Lower lobe of right lung (tissue), 2 donors: ENCODE results near the gene APPBP2. TPM values are rescaled to one million over a fixed set of nuclear protein-coding genes. Genes with fewer than 3 reads are reported as not detected.

Source experiments
- ATAC-seq, 2 donors: fragments of 200-7000 bp; cut with Tn5 transposase; one replicate each; pipeline ENCODE4 v1.9.1; 2020 to 2022; ENCODE audit warnings: mild to moderate bottlenecking in 2 of 2, moderate library complexity in 2 of 2
- DNase-seq: peaks from one replicate; pipeline ENCODE4 v3.0.0-alpha.2; 2020
- H3K27ac ChIP-seq: fragments of 200-600 bp; one replicate; pipeline ENCODE4 v1.8.0; 2022
- H3K27me3 ChIP-seq: fragments of 200-600 bp; one replicate; pipeline ENCODE4 v1.8.0; 2022; ENCODE audit warnings: low read depth
- H3K36me3 ChIP-seq: fragments of 200-600 bp; one replicate; pipeline ENCODE4 v1.8.0; 2022; ENCODE audit warnings: mild to moderate bottlenecking
- H3K4me1 ChIP-seq: fragments of 200-600 bp; one replicate; pipeline ENCODE4 v1.8.0; 2022
- H3K4me3 ChIP-seq: fragments of 200-600 bp; one replicate; pipeline ENCODE4 v1.8.0; 2022; ENCODE audit warnings: mild to moderate bottlenecking
- H3K9me3 ChIP-seq: fragments of 200-600 bp; one replicate; pipeline ENCODE4 v1.8.0; 2022
- CTCF ChIP-seq: fragments of 200-600 bp; IDR thresholded peaks from one replicate; pipeline ENCODE4 v1.8.0; 2022; ENCODE audit warnings: antibody characterized with exemption, mild to moderate bottlenecking
- intact Hi-C: fragments of 100-400 bp; cut with DNase I; formaldehyde crosslinking; loops from one replicate; pipeline ENCODE4 v1.11.0; 2022
- total RNA-seq: library from RNA; stranded (reverse); fragmentation: NEBNext Ultra II Directional; extraction: Animal tissue kit (Norgen Biotek cat#: 25700); gene quantifications from one replicate; pipeline ENCODE4 v1.2.1, GENCODE V29; 2021
- donor health status: DM: no; HTN: yes; CAD: no; lungs with severe emphysema.

Gene APPBP2
- total RNA-seq, 1 donor from 2014 or later = 49.4 TPM

GRCh38 chr17:60415146-60415545 is 110.9 kb downstream of the APPBP2 start:
- no peaks in the 10 kb centered on the region for H3K36me3 ChIP-seq
- no peaks in the 10 kb centered on the region for H3K9me3 ChIP-seq
- no peak for DNase-seq
- H3K4me3 ChIP-seq = no peak overlapping the region
- no peak overlapping the region for H3K27ac ChIP-seq
- TF ChIP-seq CTCF = no peak
- no peaks in the 10 kb centered on the region for H3K4me1 ChIP-seq
- H3K27me3 ChIP-seq = no peaks in the 10 kb centered on the region
- no peak for ATAC-seq
- intact Hi-C loops = no loop called here

GRCh38 chr17:60412701-60413100 is 113.3 kb downstream of the APPBP2 start:
- no peak for TF ChIP-seq CTCF
- H3K4me1 ChIP-seq = no peaks in the 10 kb centered on the region
- intact Hi-C loops = no loop called here
- no peak overlapping the region for H3K4me3 ChIP-seq
- no peaks in the 10 kb centered on the region for H3K27me3 ChIP-seq
- no peaks in the 10 kb centered on the region for H3K36me3 ChIP-seq
- ATAC-seq (no peak), DNase-seq (no peak)
- H3K9me3 ChIP-seq = no peaks in the 10 kb centered on the region
- H3K27ac ChIP-seq = no peak overlapping the region

- no peak for DNase-seq
- no peak overlapping the region for H3K4me3 ChIP-seq
- no peak for ATAC-seq
- no peaks in the 10 kb centered on the region for H3K4me1 ChIP-seq
- TF ChIP-seq CTCF = no peak
- H3K27ac ChIP-seq = no peak overlapping the region
- H3K27me3 ChIP-seq = no peaks in the 10 kb centered on the region
- intact Hi-C loops = no loop called here
- no peaks in the 10 kb centered on the region for H3K36me3 ChIP-seq
- no peaks in the 10 kb centered on the region for H3K9me3 ChIP-seq
Measured at GRCh38 chr17:60410001-60410400, 116.0 kb downstream of the APPBP2 start.

GRCh38 chr17:60406887-60407286 is 119.2 kb downstream of the APPBP2 start:
- intact Hi-C loops = no loop called here
- Histone ChIP-seq H3K4me3 (no peak overlapping the region), H3K9me3 (no peaks in the 10 kb centered on the region), H3K27ac (no peak overlapping the region), H3K36me3 (no peaks in the 10 kb centered on the region), H3K27me3 (no peaks in the 10 kb centered on the region), H3K4me1 (no peaks in the 10 kb centered on the region)
- TF ChIP-seq CTCF = no peak
- ATAC-seq (no peak), DNase-seq (no peak)

GRCh38 chr17:60403962-60404361 is 122.1 kb downstream of the APPBP2 start:
- DNase-seq (no peak), ATAC-seq (no peak)
- no peaks in the 10 kb centered on the region for H3K4me1 ChIP-seq
- intact Hi-C loops = no loop called here
- TF ChIP-seq CTCF = no peak
- no peak overlapping the region for H3K4me3 ChIP-seq
- H3K27me3 ChIP-seq = no peaks in the 10 kb centered on the region
- H3K36me3 ChIP-seq = no peaks in the 10 kb centered on the region
- no peaks in the 10 kb centered on the region for H3K9me3 ChIP-seq
- no peak overlapping the region for H3K27ac ChIP-seq

- Histone ChIP-seq H3K27ac (no peak overlapping the region), H3K4me1 (no peaks in the 10 kb centered on the region), H3K36me3 (no peaks in the 10 kb centered on the region), H3K27me3 (no peaks in the 10 kb centered on the region), H3K9me3 (no peaks in the 10 kb centered on the region), H3K4me3 (no peak overlapping the region)
- intact Hi-C loops = no loop called here
- no peak for DNase-seq
- TF ChIP-seq CTCF = no peak
- ATAC-seq = no peak
Measured at GRCh38 chr17:60403523-60403810, 122.6 kb downstream of the APPBP2 start.
